Hepatocyte (in vitro differentiated cells): ENCODE results near the gene PRPSAP2.

Experiments
- EZH2 ChIP-seq: fragments of 200-600 bp; sonication (generic); IDR thresholded peaks from 2 replicates; pipeline ENCODE4 v1.6.1; 2016; ENCODE audit warnings: antibody characterized with exemption, mild to moderate bottlenecking, borderline replicate concordance
- EZH2phosphoT487 ChIP-seq: fragments of 200-600 bp; sonication (generic); IDR thresholded peaks from one replicate; pipeline ENCODE4 v1.6.1; 2018; ENCODE audit warnings: antibody characterized with exemption, mild to moderate bottlenecking, low read depth, moderate library complexity; ENCODE audit not compliant: unreplicated experiment, severe bottlenecking
- TF ChIP-seq, protein P1 (sequence below): fragments of 200-600 bp; sonication (generic); IDR thresholded peaks from 2 replicates; pipeline ENCODE4 v1.5.1; 2016; ENCODE audit warnings: antibody characterized with exemption, mild to moderate bottlenecking; ENCODE audit not compliant: poor library complexity

DNA sequence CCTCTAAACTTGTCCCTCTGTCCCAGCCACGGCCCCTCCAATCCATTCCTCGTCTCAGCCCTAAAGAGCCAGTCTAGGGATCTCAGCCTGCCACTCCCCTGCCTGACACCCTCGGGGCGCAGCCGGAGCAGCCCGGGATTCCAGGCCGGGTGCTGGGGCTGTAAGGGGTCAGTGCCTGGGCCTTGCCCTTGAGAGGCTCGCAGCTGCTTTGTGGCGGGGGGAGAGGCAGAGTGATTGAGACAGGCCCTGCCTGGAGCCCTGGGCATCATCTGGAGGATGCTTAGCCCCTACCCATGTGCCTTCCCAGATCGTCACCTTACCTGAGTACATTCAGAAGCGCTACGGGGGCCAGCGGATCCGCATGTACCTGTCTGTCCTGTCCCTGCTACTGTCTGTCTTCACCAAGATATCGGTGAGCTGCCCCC, 102.3 kb downstream of the PRPSAP2 start:
- TF ChIP-seq, protein P1, sequence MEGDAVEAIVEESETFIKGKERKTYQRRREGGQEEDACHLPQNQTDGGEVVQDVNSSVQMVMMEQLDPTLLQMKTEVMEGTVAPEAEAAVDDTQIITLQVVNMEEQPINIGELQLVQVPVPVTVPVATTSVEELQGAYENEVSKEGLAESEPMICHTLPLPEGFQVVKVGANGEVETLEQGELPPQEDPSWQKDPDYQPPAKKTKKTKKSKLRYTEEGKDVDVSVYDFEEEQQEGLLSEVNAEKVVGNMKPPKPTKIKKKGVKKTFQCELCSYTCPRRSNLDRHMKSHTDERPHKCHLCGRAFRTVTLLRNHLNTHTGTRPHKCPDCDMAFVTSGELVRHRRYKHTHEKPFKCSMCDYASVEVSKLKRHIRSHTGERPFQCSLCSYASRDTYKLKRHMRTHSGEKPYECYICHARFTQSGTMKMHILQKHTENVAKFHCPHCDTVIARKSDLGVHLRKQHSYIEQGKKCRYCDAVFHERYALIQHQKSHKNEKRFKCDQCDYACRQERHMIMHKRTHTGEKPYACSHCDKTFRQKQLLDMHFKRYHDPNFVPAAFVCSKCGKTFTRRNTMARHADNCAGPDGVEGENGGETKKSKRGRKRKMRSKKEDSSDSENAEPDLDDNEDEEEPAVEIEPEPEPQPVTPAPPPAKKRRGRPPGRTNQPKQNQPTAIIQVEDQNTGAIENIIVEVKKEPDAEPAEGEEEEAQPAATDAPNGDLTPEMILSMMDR = no peak
- TF ChIP-seq EZH2 (no peak), EZH2phosphoT487 (no peak)
